HepG2 (cell line): ENCODE measurements around the gene GPSM1. TPM values are rescaled to one million over a fixed set of nuclear protein-coding genes. Genes with fewer than 3 reads are reported as not detected.

ENCODE experiments used
- ARID4A ChIP-seq: sonication (generic); formaldehyde crosslinking; IDR thresholded peaks from 2 replicates; pipeline ENCODE4 v1.5.0; 2020; ENCODE audit warnings: mild to moderate bottlenecking, missing genetic modification reagents, borderline replicate concordance
- DDIT3 ChIP-seq: sonication (generic); formaldehyde crosslinking; IDR thresholded peaks from 2 replicates; pipeline ENCODE4 v1.4.0; 2020; ENCODE audit warnings: mild to moderate bottlenecking, missing genetic modification reagents
- HNF4A ChIP-seq: sonication (generic); formaldehyde crosslinking; IDR thresholded peaks from 2 replicates; pipeline ENCODE4 v1.4.0; 2020; ENCODE audit warnings: missing genetic modification reagents
- HOXA5 ChIP-seq: sonication (generic); formaldehyde crosslinking; IDR thresholded peaks from 2 replicates; pipeline ENCODE4 v1.4.0; 2020; ENCODE audit warnings: missing genetic modification reagents
- NFKB2 ChIP-seq: sonication (generic); formaldehyde crosslinking; IDR thresholded peaks from 2 replicates; pipeline ENCODE4 v1.4.0; 2020; ENCODE audit warnings: missing genetic modification reagents, borderline replicate concordance
- NKX3-1 ChIP-seq: sonication (generic); formaldehyde crosslinking; IDR thresholded peaks from 2 replicates; pipeline ENCODE4 v1.5.0; 2020; ENCODE audit warnings: missing genetic modification reagents
- NR2F6 ChIP-seq, 2 experiments: IDR thresholded peaks; 2 replicates each; pipeline ENCODE4 v1.6.1; 2016; ENCODE audit warnings: antibody characterized with exemption in 1 of 2, mild to moderate bottlenecking in 1 of 2
- RBM39 ChIP-seq: fragments of 200-400 bp; formaldehyde crosslinking; IDR thresholded peaks from one replicate; pipeline ENCODE4 v1.6.1; 2018; ENCODE audit warnings: antibody characterized with exemption, mild to moderate bottlenecking, low read depth, low read length; ENCODE audit not compliant: poor library complexity, severe bottlenecking
- ZNF317 ChIP-seq: sonication (generic); formaldehyde crosslinking; IDR thresholded peaks from 2 replicates; pipeline ENCODE4 v1.5.0; 2020; ENCODE audit warnings: mild to moderate bottlenecking, missing genetic modification reagents
- ZNF782 ChIP-seq: sonication (generic); formaldehyde crosslinking; IDR thresholded peaks from 2 replicates; pipeline ENCODE4 v1.4.0; 2020; ENCODE audit warnings: missing genetic modification reagents, mild to moderate bottlenecking, borderline replicate concordance
- ZSCAN25 ChIP-seq: sonication (generic); formaldehyde crosslinking; IDR thresholded peaks from 2 replicates; pipeline ENCODE4 v1.8.0; 2022; ENCODE audit warnings: mild to moderate bottlenecking, missing genetic modification reagents
- polyA plus RNA-seq, 8 experiments: library from polyadenylated mRNA; depleted of rRNA in 3 of 8; stranded (reverse) in 7 of 8; unstranded in 1 of 8; fragments of >200 nt; fragmentation: Illumina TruSeq in 4 of 8; extraction: Trizol in 4 of 8; gene quantifications; 2 replicates each; pipeline versions ENCODE4 v1.2.1 to v1.2.3, GENCODE V29; 2011 to 2016; ENCODE audit warnings: low read depth in 4 of 8, missing spikeins in 1 of 8, mixed read lengths in 1 of 8; ENCODE audit not compliant: insufficient read depth in 1 of 8
- total RNA-seq, 5 experiments: library from RNA; depleted of rRNA; stranded (reverse); fragments of >200 nt; fragmentation: Illumina TruSeq; extraction: Trizol; gene quantifications; 2 replicates each; pipeline ENCODE4 v1.2.3, GENCODE V29; 2016; ENCODE audit warnings: low read depth in 1 of 5
- TF ChIP-seq, protein P1 (sequence below): sonication (generic); formaldehyde crosslinking; IDR thresholded peaks from 2 replicates; pipeline ENCODE4 v1.5.1; 2020; ENCODE audit warnings: mild to moderate bottlenecking, missing genetic modification reagents, moderate library complexity
- TF ChIP-seq, protein P2 (sequence below): sonication (generic); formaldehyde crosslinking; IDR thresholded peaks from 2 replicates; pipeline ENCODE4 v1.4.0; 2020; ENCODE audit warnings: mild to moderate bottlenecking, low read depth, missing genetic modification reagents
- TF ChIP-seq, protein P3 (sequence below): IDR thresholded peaks from 2 replicates; pipeline ENCODE4 v1.6.1; 2018; ENCODE audit warnings: missing genetic modification reagents

GPSM1 gene
- total and polyA plus RNA-seq, 2 of the 13 experiments (the other 11 are each of a cell fraction or from before 2014, with no cell fraction given): 1.0 to 2.4 TPM

DNA sequence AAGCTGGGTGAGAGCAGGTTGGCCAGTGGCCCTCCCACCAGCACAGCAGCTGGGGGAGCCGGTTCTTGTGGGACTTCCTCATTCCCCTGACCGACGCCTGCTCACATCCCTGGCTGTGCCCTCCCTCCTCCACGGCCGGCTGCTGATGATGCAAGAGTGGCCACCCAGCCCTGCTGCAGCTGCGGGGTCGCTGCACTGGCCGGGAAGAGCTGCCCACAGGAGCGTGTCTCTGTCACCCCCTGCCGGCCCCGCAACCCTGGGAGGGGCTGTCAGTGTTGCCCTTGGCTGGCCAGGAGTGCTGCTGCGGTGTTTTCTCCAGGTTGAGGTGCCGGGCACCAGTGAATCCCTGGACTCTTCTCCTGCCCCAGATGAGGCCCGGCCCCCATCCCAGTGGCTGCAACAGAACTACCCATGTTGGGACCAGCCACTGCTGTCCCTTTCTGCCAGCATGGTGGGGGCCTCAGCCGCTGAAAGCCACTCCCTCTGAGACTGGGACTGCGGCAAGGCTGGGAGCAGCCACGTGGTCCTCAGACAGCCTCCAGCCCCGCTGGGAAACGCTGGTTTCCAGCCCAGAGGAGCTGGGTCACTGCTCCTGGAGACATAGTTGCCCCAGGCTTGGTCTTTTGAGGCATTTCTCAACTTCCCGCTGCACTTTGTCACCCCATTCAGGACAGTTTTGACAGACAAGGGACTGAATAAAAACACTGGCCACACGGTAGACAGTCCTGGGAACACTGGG is 45.4 kb downstream of the GPSM1 start (continued):
- TF ChIP-seq HNF4A (CRISPR knock-in tag) (peak; percentile 54), RBM39 (peak; percentile 48), NFKB2 (CRISPR knock-in tag) (peak; percentile 45; the same call in 1 of the 2 replicates), NR2F6 (IDR thresholded peaks at IDR 0.05) (no peak), NR2F6 (CRISPR knock-in tag; IDR thresholded peaks at IDR 0.05) (peak; percentile 63), ZSCAN25 (CRISPR knock-in tag) (0 out of 2 replicates have a peak, but pooled peaks have one; percentile 24), ZNF317 (CRISPR knock-in tag) (no peak), NKX3-1 (no peak), ARID4A (CRISPR knock-in tag) (peak; percentile 80; the same call in 1 of the 2 replicates), DDIT3 (no peak), ZNF782 (CRISPR knock-in tag) (peak; percentile 81; the same call in 1 of the 2 replicates), HOXA5 (CRISPR knock-in tag) (peak; percentile 82; the same call in 1 of the 2 replicates)
- TF ChIP-seq, protein P1, sequence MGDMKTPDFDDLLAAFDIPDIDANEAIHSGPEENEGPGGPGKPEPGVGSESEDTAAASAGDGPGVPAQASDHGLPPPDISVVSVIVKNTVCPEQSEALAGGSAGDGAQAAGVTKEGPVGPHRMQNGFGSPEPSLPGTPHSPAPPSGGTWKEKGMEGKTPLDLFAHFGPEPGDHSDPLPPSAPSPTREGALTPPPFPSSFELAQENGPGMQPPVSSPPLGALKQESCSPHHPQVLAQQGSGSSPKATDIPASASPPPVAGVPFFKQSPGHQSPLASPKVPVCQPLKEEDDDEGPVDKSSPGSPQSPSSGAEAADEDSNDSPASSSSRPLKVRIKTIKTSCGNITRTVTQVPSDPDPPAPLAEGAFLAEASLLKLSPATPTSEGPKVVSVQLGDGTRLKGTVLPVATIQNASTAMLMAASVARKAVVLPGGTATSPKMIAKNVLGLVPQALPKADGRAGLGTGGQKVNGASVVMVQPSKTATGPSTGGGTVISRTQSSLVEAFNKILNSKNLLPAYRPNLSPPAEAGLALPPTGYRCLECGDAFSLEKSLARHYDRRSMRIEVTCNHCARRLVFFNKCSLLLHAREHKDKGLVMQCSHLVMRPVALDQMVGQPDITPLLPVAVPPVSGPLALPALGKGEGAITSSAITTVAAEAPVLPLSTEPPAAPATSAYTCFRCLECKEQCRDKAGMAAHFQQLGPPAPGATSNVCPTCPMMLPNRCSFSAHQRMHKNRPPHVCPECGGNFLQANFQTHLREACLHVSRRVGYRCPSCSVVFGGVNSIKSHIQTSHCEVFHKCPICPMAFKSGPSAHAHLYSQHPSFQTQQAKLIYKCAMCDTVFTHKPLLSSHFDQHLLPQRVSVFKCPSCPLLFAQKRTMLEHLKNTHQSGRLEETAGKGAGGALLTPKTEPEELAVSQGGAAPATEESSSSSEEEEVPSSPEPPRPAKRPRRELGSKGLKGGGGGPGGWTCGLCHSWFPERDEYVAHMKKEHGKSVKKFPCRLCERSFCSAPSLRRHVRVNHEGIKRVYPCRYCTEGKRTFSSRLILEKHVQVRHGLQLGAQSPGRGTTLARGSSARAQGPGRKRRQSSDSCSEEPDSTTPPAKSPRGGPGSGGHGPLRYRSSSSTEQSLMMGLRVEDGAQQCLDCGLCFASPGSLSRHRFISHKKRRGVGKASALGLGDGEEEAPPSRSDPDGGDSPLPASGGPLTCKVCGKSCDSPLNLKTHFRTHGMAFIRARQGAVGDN (CRISPR knock-in tag): peak; percentile 66
- TF ChIP-seq, protein P2, sequence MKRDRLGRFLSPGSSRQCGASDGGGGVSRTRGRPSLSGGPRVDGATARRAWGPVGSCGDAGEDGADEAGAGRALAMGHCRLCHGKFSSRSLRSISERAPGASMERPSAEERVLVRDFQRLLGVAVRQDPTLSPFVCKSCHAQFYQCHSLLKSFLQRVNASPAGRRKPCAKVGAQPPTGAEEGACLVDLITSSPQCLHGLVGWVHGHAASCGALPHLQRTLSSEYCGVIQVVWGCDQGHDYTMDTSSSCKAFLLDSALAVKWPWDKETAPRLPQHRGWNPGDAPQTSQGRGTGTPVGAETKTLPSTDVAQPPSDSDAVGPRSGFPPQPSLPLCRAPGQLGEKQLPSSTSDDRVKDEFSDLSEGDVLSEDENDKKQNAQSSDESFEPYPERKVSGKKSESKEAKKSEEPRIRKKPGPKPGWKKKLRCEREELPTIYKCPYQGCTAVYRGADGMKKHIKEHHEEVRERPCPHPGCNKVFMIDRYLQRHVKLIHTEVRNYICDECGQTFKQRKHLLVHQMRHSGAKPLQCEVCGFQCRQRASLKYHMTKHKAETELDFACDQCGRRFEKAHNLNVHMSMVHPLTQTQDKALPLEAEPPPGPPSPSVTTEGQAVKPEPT (CRISPR knock-in tag): no peak
- TF ChIP-seq, protein P3, sequence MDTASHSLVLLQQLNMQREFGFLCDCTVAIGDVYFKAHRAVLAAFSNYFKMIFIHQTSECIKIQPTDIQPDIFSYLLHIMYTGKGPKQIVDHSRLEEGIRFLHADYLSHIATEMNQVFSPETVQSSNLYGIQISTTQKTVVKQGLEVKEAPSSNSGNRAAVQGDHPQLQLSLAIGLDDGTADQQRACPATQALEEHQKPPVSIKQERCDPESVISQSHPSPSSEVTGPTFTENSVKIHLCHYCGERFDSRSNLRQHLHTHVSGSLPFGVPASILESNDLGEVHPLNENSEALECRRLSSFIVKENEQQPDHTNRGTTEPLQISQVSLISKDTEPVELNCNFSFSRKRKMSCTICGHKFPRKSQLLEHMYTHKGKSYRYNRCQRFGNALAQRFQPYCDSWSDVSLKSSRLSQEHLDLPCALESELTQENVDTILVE: no peak
